ENCODE measurements around the gene USP44. TPM values are rescaled to one million over a fixed set of nuclear protein-coding genes. Genes with fewer than 3 reads are reported as not detected.
A peak's percentile ranks its signal among the peaks of the same experiment; 100 is the strongest.

Gene USP44
- total RNA-seq, 1 experiment from 2014 or later, result not detected

DNA sequence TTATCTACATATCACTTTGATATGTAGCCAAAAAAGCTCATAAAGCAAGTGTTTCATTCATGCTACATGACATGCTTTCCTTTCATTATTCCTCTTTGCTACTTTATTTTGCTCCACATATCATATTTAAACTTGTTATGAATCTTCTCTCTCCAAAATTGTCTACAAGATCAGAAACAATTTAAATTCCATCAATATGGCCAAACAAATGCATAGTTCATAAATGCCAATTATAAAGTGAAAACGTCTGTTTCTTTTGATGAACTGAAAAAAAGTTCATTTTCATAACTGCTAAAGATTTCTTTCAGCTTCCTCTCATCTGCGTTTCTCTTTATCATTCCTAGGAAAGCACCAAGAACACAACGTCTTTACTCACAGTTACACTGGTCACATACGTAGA is 22.8 kb downstream of the USP44 start:
- CTCF ChIA-PET, result no interaction called here

DNA sequence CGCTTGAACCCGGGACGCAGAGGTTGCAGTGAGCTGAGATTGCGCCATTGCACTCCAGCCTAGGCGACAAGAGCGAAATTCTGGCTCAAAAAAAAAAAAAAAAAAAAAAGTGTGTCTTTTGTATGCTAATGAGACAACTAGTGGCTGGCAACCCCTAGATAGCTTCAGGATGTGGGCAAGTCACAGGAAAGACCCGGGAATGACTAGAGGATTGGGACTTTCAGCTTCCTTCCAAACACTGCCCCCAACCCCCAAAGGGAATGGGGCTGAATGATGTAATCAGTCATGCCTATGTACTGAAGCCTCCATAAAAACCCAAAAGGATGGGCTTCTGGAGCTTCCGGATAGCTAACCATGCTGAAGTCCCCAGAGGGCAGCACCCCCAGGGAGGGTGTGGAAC is 28.6 kb downstream of the USP44 start:
- no peak overlapping the region for H3K27ac ChIP-seq (ENCODE audit: low read length)
- H3K27me3 ChIP-seq (ENCODE audit: low read length), result no peaks in the 10 kb centered on the region
- no peaks in the 10 kb centered on the region for H3K9me2 ChIP-seq (replicated peaks; ENCODE audit: low read length)
- no peaks in the 10 kb centered on the region for H3K4me1 ChIP-seq (ENCODE audit: insufficient read depth, low read length)
- DNase-seq, result no peak
- intact Hi-C loops (cut with micrococcal nuclease), result no loop called here
- no peak overlapping the region for H3K9ac ChIP-seq (ENCODE audit: low read length)
- H3K4me3 ChIP-seq (ENCODE audit: low read length), result no peak overlapping the region
- TF ChIP-seq EZH2phosphoT487 (IDR thresholded peaks at IDR 0.05; ENCODE audit: borderline replicate concordance, low read length), result no peak
- TF ChIP-seq, protein P1, sequence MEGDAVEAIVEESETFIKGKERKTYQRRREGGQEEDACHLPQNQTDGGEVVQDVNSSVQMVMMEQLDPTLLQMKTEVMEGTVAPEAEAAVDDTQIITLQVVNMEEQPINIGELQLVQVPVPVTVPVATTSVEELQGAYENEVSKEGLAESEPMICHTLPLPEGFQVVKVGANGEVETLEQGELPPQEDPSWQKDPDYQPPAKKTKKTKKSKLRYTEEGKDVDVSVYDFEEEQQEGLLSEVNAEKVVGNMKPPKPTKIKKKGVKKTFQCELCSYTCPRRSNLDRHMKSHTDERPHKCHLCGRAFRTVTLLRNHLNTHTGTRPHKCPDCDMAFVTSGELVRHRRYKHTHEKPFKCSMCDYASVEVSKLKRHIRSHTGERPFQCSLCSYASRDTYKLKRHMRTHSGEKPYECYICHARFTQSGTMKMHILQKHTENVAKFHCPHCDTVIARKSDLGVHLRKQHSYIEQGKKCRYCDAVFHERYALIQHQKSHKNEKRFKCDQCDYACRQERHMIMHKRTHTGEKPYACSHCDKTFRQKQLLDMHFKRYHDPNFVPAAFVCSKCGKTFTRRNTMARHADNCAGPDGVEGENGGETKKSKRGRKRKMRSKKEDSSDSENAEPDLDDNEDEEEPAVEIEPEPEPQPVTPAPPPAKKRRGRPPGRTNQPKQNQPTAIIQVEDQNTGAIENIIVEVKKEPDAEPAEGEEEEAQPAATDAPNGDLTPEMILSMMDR (conservative IDR thresholded peaks at IDR 0.05; ENCODE audit: low read depth, low read length), result no peak
- no peak for TF ChIP-seq EZH2 (IDR thresholded peaks at IDR 0.05; ENCODE audit: low read length, unreplicated experiment)
- H2AFZ ChIP-seq (ENCODE audit: low read length), result no peak overlapping the region
- ATAC-seq, result no peak
- no peaks in the 10 kb centered on the region for H3F3A ChIP-seq (ENCODE audit: low read length, unreplicated experiment)
- H4K20me1 ChIP-seq (ENCODE audit: low read length), result no peaks in the 10 kb centered on the region
- ChIA-PET POLR2A (ENCODE audit: unreplicated experiment) (no interaction called here), CTCF (no interaction called here)
- H3K36me3 ChIP-seq (ENCODE audit: low read depth, low read length), result no peaks in the 10 kb centered on the region
- H3K79me2 ChIP-seq (ENCODE audit: low read length), result no peaks in the 10 kb centered on the region
- no TSS peak for BruUV-seq (replicated peaks)
- no peaks in the 10 kb centered on the region for H3K9me3 ChIP-seq (ENCODE audit: low read length)
- no peak overlapping the region for H3K4me2 ChIP-seq (ENCODE audit: low read length)

More for the DNA sequence above, 22.8 kb downstream of the USP44 start:
- TF ChIP-seq, protein P1 (conservative IDR thresholded peaks at IDR 0.05; ENCODE audit: low read depth, low read length), result no peak
- TF ChIP-seq EZH2phosphoT487 (IDR thresholded peaks at IDR 0.05; ENCODE audit: borderline replicate concordance, low read length) (no peak), EZH2 (IDR thresholded peaks at IDR 0.05; ENCODE audit: low read length, unreplicated experiment) (no peak)
- Histone ChIP-seq H3K9me2 (replicated peaks; ENCODE audit: low read length) (no peaks in the 10 kb centered on the region), H3K9ac (ENCODE audit: low read length) (no peak overlapping the region), H3K4me1 (ENCODE audit: insufficient read depth, low read length) (peaks cover 5% of the 10 kb centered on the region; the same call in 1 of the 2 replicates), H3K27ac (ENCODE audit: low read length) (no peak overlapping the region), H3K4me3 (ENCODE audit: low read length) (no peak overlapping the region), H3K36me3 (ENCODE audit: low read depth, low read length) (no peaks in the 10 kb centered on the region), H3K79me2 (ENCODE audit: low read length) (no peaks in the 10 kb centered on the region), H4K20me1 (ENCODE audit: low read length) (no peaks in the 10 kb centered on the region), H3K9me3 (ENCODE audit: low read length) (no peaks in the 10 kb centered on the region), H3K27me3 (ENCODE audit: low read length) (no peaks in the 10 kb centered on the region), H3F3A (ENCODE audit: low read length, unreplicated experiment) (no peaks in the 10 kb centered on the region), H2AFZ (ENCODE audit: low read length) (0 out of 2 replicates have a peak overlapping the region, but pooled peaks have one; percentile 24), H3K4me2 (ENCODE audit: low read length) (no peak overlapping the region)
- intact Hi-C loops (cut with micrococcal nuclease), result no loop called here
- POLR2A ChIA-PET (ENCODE audit: unreplicated experiment), result no interaction called here
- ATAC-seq (no peak), DNase-seq (no peak)
- BruUV-seq (replicated peaks), result no TSS peak

DNA sequence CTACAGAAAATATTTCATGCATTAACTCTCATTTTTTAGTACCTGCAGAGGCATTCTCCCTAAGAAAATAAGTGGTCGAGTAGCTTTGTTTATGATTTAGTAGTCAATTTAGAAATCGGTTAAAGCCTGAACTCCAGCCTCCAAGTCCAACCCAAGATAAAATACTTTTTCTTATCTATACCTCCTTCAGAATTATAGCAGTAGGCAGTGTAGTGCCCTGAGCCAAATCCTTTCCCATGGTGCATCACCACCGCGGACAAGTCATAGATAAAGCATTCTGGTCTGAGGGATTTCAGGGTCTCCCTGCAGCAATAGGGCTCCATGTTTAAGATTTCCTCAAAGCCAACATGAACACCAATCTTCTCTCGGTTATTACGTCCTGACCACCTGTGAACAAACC is 30.5 kb downstream of the USP44 start:
- Histone ChIP-seq H2AFZ (ENCODE audit: low read length) (no peak overlapping the region), H3K9ac (ENCODE audit: low read length) (no peak overlapping the region), H4K20me1 (ENCODE audit: low read length) (no peaks in the 10 kb centered on the region), H3K4me3 (ENCODE audit: low read length) (no peak overlapping the region), H3K36me3 (ENCODE audit: low read depth, low read length) (no peaks in the 10 kb centered on the region), H3K27ac (ENCODE audit: low read length) (no peak overlapping the region), H3F3A (ENCODE audit: low read length, unreplicated experiment) (peaks cover 3% of the 10 kb centered on the region), H3K4me2 (ENCODE audit: low read length) (no peak overlapping the region), H3K4me1 (ENCODE audit: insufficient read depth, low read length) (no peaks in the 10 kb centered on the region), H3K27me3 (ENCODE audit: low read length) (no peaks in the 10 kb centered on the region), H3K9me3 (ENCODE audit: low read length) (no peaks in the 10 kb centered on the region), H3K79me2 (ENCODE audit: low read length) (no peaks in the 10 kb centered on the region), H3K9me2 (replicated peaks; ENCODE audit: low read length) (no peaks in the 10 kb centered on the region)
- ATAC-seq (no peak), DNase-seq (no peak)
- no TSS peak for BruUV-seq (replicated peaks)
- TF ChIP-seq EZH2 (IDR thresholded peaks at IDR 0.05; ENCODE audit: low read length, unreplicated experiment) (no peak), EZH2phosphoT487 (IDR thresholded peaks at IDR 0.05; ENCODE audit: borderline replicate concordance, low read length) (no peak)
- TF ChIP-seq, protein P1 (conservative IDR thresholded peaks at IDR 0.05; ENCODE audit: low read depth, low read length), result no peak
- ChIA-PET POLR2A (ENCODE audit: unreplicated experiment) (no interaction called here), CTCF (no interaction called here)
- intact Hi-C loops (cut with micrococcal nuclease), result no loop called here

Measured in PC-3 (cell line).